Erythroblast (primary cell): ENCODE measurements around the gene NANOS1.

Experiments
- GATA1 ChIP-seq: IDR thresholded peaks from 2 replicates; pipeline ENCODE4 v1.6.1; 2011; ENCODE audit warnings: low read depth, mild to moderate bottlenecking, control low read depth, low read length, moderate library complexity
- POLR2A ChIP-seq: IDR thresholded peaks from 2 replicates; pipeline ENCODE4 v1.6.1; 2011; ENCODE audit warnings: mild to moderate bottlenecking, low read length

- no peak for TF ChIP-seq POLR2A
- TF ChIP-seq GATA1: no peak
These were observed 47.1 kb upstream of the NANOS1 start for GRCh38 chr10:118982366-118982765.
